Fibroblast of pulmonary artery (primary cell): ENCODE data around the gene SLC5A9.

Source experiments
- DNase-seq: peaks from one replicate; pipeline ENCODE4 v3.0.0-alpha.2; 2010; ENCODE audit warnings: low read depth
- H3K4me3 ChIP-seq: replicated peaks from 2 replicates; pipeline ENCODE4 v1.5.1; 2011; ENCODE audit warnings: low read depth, mild to moderate bottlenecking, control low read depth, low read length, moderate library complexity
- TF ChIP-seq, protein P1 (sequence below): IDR thresholded peaks from 2 replicates; pipeline ENCODE4 v1.5.1; 2011; ENCODE audit warnings: mild to moderate bottlenecking, control low read depth, low read length, inconsistent platforms; ENCODE audit errors: missing control alignments

The SLC5A9 gene

DNA sequence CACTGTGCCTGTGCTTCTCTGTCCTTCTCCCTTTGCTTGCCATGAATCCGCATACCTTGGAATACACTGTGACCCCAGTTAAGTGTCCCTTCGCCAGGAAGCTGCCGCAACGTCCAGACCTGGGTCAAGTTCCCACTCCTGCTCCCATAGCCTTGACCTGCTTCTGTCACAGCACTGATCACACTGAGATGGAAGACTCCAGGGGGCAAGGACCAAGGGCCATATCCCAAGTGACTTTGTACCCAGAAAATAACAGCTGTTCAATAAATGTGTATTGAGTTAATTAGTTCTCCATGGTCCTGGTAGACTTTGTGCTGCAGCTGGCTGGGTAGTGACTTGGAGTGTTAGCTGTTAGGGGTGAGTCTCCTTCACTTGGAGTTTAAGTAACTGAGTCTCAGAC is 25.8 kb downstream of the SLC5A9 start:
- DNase-seq: no peak
- TF ChIP-seq, protein P1, sequence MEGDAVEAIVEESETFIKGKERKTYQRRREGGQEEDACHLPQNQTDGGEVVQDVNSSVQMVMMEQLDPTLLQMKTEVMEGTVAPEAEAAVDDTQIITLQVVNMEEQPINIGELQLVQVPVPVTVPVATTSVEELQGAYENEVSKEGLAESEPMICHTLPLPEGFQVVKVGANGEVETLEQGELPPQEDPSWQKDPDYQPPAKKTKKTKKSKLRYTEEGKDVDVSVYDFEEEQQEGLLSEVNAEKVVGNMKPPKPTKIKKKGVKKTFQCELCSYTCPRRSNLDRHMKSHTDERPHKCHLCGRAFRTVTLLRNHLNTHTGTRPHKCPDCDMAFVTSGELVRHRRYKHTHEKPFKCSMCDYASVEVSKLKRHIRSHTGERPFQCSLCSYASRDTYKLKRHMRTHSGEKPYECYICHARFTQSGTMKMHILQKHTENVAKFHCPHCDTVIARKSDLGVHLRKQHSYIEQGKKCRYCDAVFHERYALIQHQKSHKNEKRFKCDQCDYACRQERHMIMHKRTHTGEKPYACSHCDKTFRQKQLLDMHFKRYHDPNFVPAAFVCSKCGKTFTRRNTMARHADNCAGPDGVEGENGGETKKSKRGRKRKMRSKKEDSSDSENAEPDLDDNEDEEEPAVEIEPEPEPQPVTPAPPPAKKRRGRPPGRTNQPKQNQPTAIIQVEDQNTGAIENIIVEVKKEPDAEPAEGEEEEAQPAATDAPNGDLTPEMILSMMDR: no peak
- no peak overlapping the region for H3K4me3 ChIP-seq

DNA sequence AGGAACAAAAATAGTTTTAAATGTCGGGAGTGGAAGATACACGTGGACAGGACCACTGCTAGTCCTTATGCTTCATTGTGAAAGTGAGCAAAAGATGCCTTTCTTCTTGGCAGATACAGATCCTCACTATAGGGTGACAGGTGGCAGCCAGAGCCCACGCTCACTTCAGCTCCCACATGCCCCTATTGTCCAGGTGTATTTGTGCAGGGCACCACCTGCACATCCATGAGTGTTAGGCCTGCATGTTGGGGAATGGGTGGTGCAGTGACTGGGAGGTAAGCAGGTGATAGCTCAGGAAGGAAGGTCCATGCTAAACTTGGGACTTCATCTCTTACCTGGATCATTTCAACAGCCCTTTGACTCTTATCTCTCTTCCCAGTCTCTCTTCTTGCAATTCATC is 27.4 kb downstream of the SLC5A9 start:
- DNase-seq: no peak
- TF ChIP-seq, protein P1: no peak
- H3K4me3 ChIP-seq: no peak overlapping the region

DNA sequence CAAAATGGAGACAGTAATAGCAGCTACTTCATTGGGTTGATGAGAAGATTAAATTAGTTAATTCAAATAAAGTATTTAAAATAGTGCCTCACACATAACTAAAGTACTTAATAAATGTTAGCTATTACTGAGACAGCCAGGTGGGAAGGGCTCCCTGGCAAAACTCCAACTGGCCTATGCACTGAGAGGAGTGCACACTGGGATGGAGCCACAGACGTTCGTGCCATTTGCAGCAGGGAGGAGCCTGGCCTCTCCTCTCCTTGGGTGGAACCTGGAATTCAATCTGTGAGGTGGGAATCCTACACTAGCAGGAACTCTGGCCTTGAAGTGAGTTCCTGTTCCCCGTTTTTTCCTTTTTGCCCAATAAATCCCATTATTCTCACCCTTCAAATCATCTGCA is 28.1 kb downstream of the SLC5A9 start:
- H3K4me3 ChIP-seq: no peak overlapping the region
- no peak for DNase-seq
- TF ChIP-seq, protein P1: no peak

DNA sequence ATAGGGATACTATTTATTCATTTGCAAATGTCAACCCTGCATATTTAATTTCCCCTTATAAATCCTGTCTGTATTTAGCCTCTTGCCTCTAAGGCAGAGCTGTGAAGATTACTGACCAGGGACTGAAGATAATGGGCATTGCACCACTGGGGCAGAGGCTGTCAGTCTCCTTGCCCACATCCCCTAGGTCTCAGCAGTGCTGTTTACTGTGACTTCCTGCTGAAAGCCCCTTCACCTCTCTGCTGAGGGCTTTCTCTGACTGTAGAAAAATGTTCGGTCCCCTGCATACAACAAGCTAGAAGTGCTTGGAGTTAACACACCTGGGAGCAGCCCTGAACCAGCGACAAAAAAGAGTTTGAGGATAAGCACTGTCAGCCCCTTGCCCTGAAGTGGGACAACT is 28.8 kb downstream of the SLC5A9 start:
- no peak overlapping the region for H3K4me3 ChIP-seq
- no peak for DNase-seq
- TF ChIP-seq, protein P1: no peak

DNA sequence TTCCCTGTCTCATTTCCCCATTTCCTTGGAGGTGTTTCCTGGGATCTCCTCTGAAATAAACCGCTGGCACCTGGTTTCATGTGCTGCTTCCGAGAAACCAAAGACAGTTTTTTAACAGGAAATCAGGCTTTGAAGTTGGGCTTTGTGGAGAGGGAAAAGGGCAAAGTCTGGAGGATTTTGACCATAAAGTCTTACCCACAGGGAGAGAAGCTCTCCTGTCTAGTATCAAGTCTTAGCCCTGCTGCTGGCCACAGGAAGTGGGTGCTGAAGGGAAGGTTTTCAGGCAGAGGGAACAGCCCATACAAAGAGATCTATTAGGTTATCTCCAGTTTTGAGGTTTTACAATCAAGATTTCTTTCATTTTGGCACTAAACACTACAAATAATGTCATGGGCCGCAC is 29.3 kb downstream of the SLC5A9 start:
- no peak for DNase-seq
- TF ChIP-seq, protein P1: no peak
- no peak overlapping the region for H3K4me3 ChIP-seq

DNA sequence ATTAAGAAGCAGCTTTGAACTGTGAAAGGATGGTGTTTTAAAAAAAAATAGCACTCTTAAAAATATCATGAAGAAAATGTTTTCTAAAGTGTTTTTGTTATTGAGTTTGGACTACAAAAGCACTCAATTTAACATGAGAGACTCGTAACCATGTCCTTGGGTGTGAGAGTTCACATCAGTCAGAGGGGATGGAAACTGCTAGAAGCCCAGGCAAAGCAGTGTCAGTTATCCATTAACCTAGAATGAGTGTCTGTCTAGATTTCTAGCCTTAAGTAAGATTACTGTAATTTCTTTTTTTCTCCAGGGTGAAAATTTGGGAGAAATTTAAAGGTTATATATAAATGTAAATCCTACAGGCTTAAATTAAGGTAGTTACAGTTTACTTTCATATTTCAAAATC is 31.7 kb downstream of the SLC5A9 start:
- no peak overlapping the region for H3K4me3 ChIP-seq
- TF ChIP-seq, protein P1: no peak
- DNase-seq: no peak

DNA sequence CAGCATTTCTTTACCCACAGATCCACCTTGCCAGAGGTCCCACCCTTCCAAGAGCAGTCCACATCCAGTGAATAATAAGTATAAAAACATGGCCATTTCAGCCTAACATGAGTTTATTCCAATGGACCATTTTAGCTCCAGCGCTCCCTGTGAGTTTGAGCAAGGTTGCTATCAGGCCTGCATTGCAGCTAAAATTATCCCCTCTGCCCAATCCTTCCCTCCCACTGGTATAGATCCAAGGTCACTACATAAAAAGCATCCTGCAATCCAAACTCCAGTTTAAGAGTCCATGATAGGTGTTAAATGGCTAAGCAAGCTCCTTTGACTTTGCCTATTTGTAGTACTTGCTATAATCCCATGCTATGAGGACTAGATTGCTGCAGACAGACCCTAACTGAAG is 35.6 kb downstream of the SLC5A9 start:
- no peak overlapping the region for H3K4me3 ChIP-seq
- no peak for DNase-seq
- TF ChIP-seq, protein P1: no peak
